Esophagus muscularis mucosa (tissue), 4 donors: ENCODE results near the gene DTNBP1.

Experiments
- CTCF ChIP-seq, 3 experiments: fragments of 200-600 bp in 2 of 3; fragments of 450-650 bp in 1 of 3; sonication (generic) in 2 of 3; IDR thresholded peaks; one replicate each; pipeline ENCODE4 v1.5.1; 2017 to 2019; ENCODE audit warnings: antibody characterized with exemption in 3 of 3, mild to moderate bottlenecking in 2 of 3, moderate library complexity in 1 of 3
- EP300 ChIP-seq: sonication (generic); formaldehyde crosslinking; IDR thresholded peaks from one replicate; pipeline ENCODE4 v1.6.1; 2017; ENCODE audit warnings: antibody characterized with exemption
- POLR2A ChIP-seq: fragments of 450-650 bp; IDR thresholded peaks from one replicate; pipeline ENCODE4 v1.6.1; 2017; ENCODE audit warnings: antibody characterized with exemption, moderate library complexity, mild to moderate bottlenecking, low read depth

- TF ChIP-seq CTCF (IDR thresholded peaks at IDR 0.05) (no peak), POLR2A (no peak), EP300 (no peak)
Observed at GRCh38 chr6:15672291-15672690, 9.5 kb upstream of the DTNBP1 start.
